ENCODE measurements around the gene MXRA8. TPM values are rescaled to one million over a fixed set of nuclear protein-coding genes. Genes with fewer than 3 reads are reported as not detected.

The MXRA8 gene
- total and polyA plus RNA-seq, 4 donors, result 40.6 to 212 (median 77.2) TPM

GRCh38 chr1:1352786-1353388, 5.5 kb downstream of the MXRA8 start:
- no peak for DNase-seq (ENCODE audit: low read depth in 4 of 6, low spot score in 6 of 6)
- peaks cover 35% of the 10 kb centered on the region for H3K36me3 ChIP-seq (ENCODE audit: control insufficient read depth, insufficient read depth, low read length)
- 56% methylated on average over 3 of the region's 5 CpGs for WGBS (ENCODE audit: insufficient coverage)
- H3K27me3 ChIP-seq (ENCODE audit: control insufficient read depth, insufficient read depth, low read length), result peaks cover 17% of the 10 kb centered on the region
- no peak overlapping the region for H3K27ac ChIP-seq (ENCODE audit: low read depth, low read length)
- no peak overlapping the region for H3K4me3 ChIP-seq (ENCODE audit: low read depth, low read length)
- H3K4me1 ChIP-seq (ENCODE audit: control insufficient read depth, insufficient read depth, low read length), result peaks cover 59% of the 10 kb centered on the region
- H3K9me3 ChIP-seq (ENCODE audit: control insufficient read depth, insufficient read depth, low read length), result no peaks in the 10 kb centered on the region

- Histone ChIP-seq H3K9me3 (ENCODE audit: control insufficient read depth, insufficient read depth, low read length) (no peaks in the 10 kb centered on the region), H3K36me3 (ENCODE audit: control insufficient read depth, insufficient read depth, low read length) (peaks cover 45% of the 10 kb centered on the region), H3K27ac (ENCODE audit: low read depth, low read length) (peak overlapping the region; percentile 40), H3K4me3 (ENCODE audit: low read depth, low read length) (no peak overlapping the region), H3K4me1 (ENCODE audit: control insufficient read depth, insufficient read depth, low read length) (peaks cover 59% of the 10 kb centered on the region), H3K27me3 (ENCODE audit: control insufficient read depth, insufficient read depth, low read length) (peaks cover 14% of the 10 kb centered on the region)
- peak in 1 of 6 donors; percentile 41 for DNase-seq (ENCODE audit: low read depth in 4 of 6, low spot score in 6 of 6)
- 38% methylated on average over 27 of the region's 29 CpGs for WGBS (ENCODE audit: insufficient coverage)
Measured at GRCh38 chr1:1351511-1352427, 6.6 kb downstream of the MXRA8 start.

GRCh38 chr1:1349256-1350012, 8.9 kb downstream of the MXRA8 start, which contains the start of gene DVL1:
Gene DVL1, minus strand, starts transcription at chr1:1349418. Its CDS starts 353 bp downstream, at chr1:1349065.
- peaks cover 11% of the 10 kb centered on the region for H3K27me3 ChIP-seq (ENCODE audit: control insufficient read depth, insufficient read depth, low read length)
- DNase-seq (ENCODE audit: low read depth in 4 of 6, low spot score in 6 of 6), result peak in 4 of 6 donors; percentile 54 to 91 (median 71)
- H3K9me3 ChIP-seq (ENCODE audit: control insufficient read depth, insufficient read depth, low read length), result no peaks in the 10 kb centered on the region
- peaks cover 64% of the 10 kb centered on the region for H3K36me3 ChIP-seq (ENCODE audit: control insufficient read depth, insufficient read depth, low read length)
- H3K4me3 ChIP-seq (ENCODE audit: low read depth, low read length), result peak within 1 kb of the TSS; percentile 56
- under 1% methylated on average over 107 of the region's 122 CpGs for WGBS (ENCODE audit: insufficient coverage)
- peaks cover 66% of the 10 kb centered on the region for H3K4me1 ChIP-seq (ENCODE audit: control insufficient read depth, insufficient read depth, low read length)
- no peak within 1 kb of the TSS for H3K27ac ChIP-seq (ENCODE audit: low read depth, low read length)

- no peaks in the 10 kb centered on the region for H3K9me3 ChIP-seq (ENCODE audit: control insufficient read depth, insufficient read depth, low read length)
- H3K27ac ChIP-seq (ENCODE audit: low read depth, low read length), result no peak overlapping the region
- peaks cover 64% of the 10 kb centered on the region for H3K36me3 ChIP-seq (ENCODE audit: control insufficient read depth, insufficient read depth, low read length)
- WGBS (ENCODE audit: insufficient coverage), result under 1% methylated on average over 109 of the region's 109 CpGs
- H3K27me3 ChIP-seq (ENCODE audit: control insufficient read depth, insufficient read depth, low read length), result peaks cover 6% of the 10 kb centered on the region
- peak overlapping the region; percentile 56 for H3K4me3 ChIP-seq (ENCODE audit: low read depth, low read length)
- H3K4me1 ChIP-seq (ENCODE audit: control insufficient read depth, insufficient read depth, low read length), result peaks cover 59% of the 10 kb centered on the region
- peak in 2 of 6 donors; percentile 49 to 55 for DNase-seq (ENCODE audit: low read depth in 4 of 6, low spot score in 6 of 6)
Measured at GRCh38 chr1:1348420-1349255, 9.7 kb downstream of the MXRA8 start.

- no peak for DNase-seq (ENCODE audit: low read depth in 4 of 6, low spot score in 6 of 6)
- H3K36me3 ChIP-seq (ENCODE audit: control insufficient read depth, insufficient read depth, low read length), result peaks cover 64% of the 10 kb centered on the region
- no peaks in the 10 kb centered on the region for H3K9me3 ChIP-seq (ENCODE audit: control insufficient read depth, insufficient read depth, low read length)
- H3K27ac ChIP-seq (ENCODE audit: low read depth, low read length), result no peak overlapping the region
- 25% methylated on average over 22 of the region's 26 CpGs for WGBS (ENCODE audit: insufficient coverage)
- no peaks in the 10 kb centered on the region for H3K27me3 ChIP-seq (ENCODE audit: control insufficient read depth, insufficient read depth, low read length)
- peaks cover 51% of the 10 kb centered on the region for H3K4me1 ChIP-seq (ENCODE audit: control insufficient read depth, insufficient read depth, low read length)
- H3K4me3 ChIP-seq (ENCODE audit: low read depth, low read length), result peak overlapping the region; percentile 56
Measured at GRCh38 chr1:1347663-1348419, 10.5 kb downstream of the MXRA8 start.

- Histone ChIP-seq H3K4me3 (ENCODE audit: low read depth, low read length) (peak overlapping the region; percentile 56), H3K9me3 (ENCODE audit: control insufficient read depth, insufficient read depth, low read length) (no peaks in the 10 kb centered on the region), H3K4me1 (ENCODE audit: control insufficient read depth, insufficient read depth, low read length) (peaks cover 44% of the 10 kb centered on the region), H3K36me3 (ENCODE audit: control insufficient read depth, insufficient read depth, low read length) (peaks cover 64% of the 10 kb centered on the region), H3K27me3 (ENCODE audit: control insufficient read depth, insufficient read depth, low read length) (no peaks in the 10 kb centered on the region), H3K27ac (ENCODE audit: low read depth, low read length) (no peak overlapping the region)
- DNase-seq (ENCODE audit: low read depth in 4 of 6, low spot score in 6 of 6), result no peak
- 85% methylated on average over 9 of the region's 10 CpGs for WGBS (ENCODE audit: insufficient coverage)
Measured at GRCh38 chr1:1347026-1347595, 11.2 kb downstream of the MXRA8 start.

GRCh38 chr1:1346501-1346890, 11.9 kb downstream of the MXRA8 start:
- DNase-seq (ENCODE audit: low read depth in 4 of 6, low spot score in 6 of 6), result no peak
- Histone ChIP-seq H3K4me3 (ENCODE audit: low read depth, low read length) (no peak overlapping the region), H3K36me3 (ENCODE audit: control insufficient read depth, insufficient read depth, low read length) (peaks cover 64% of the 10 kb centered on the region), H3K9me3 (ENCODE audit: control insufficient read depth, insufficient read depth, low read length) (no peaks in the 10 kb centered on the region), H3K27ac (ENCODE audit: low read depth, low read length) (no peak overlapping the region), H3K4me1 (ENCODE audit: control insufficient read depth, insufficient read depth, low read length) (peaks cover 38% of the 10 kb centered on the region), H3K27me3 (ENCODE audit: control insufficient read depth, insufficient read depth, low read length) (no peaks in the 10 kb centered on the region)
- WGBS (ENCODE audit: insufficient coverage), result 90% methylated on average over 10 of the region's 10 CpGs

- 63% methylated on average over 11 of the region's 12 CpGs for WGBS (ENCODE audit: insufficient coverage)
Measured at GRCh38 chr1:1345860-1346500, 12.4 kb downstream of the MXRA8 start.

More at GRCh38 chr1:1345860-1346500, 12.4 kb downstream of the MXRA8 start:
- H3K27me3 ChIP-seq (ENCODE audit: control insufficient read depth, insufficient read depth, low read length), result no peaks in the 10 kb centered on the region
- H3K9me3 ChIP-seq (ENCODE audit: control insufficient read depth, insufficient read depth, low read length), result no peaks in the 10 kb centered on the region
- H3K4me1 ChIP-seq (ENCODE audit: control insufficient read depth, insufficient read depth, low read length), result peaks cover 34% of the 10 kb centered on the region
- no peak overlapping the region for H3K4me3 ChIP-seq (ENCODE audit: low read depth, low read length)
- no peak overlapping the region for H3K27ac ChIP-seq (ENCODE audit: low read depth, low read length)
- H3K36me3 ChIP-seq (ENCODE audit: control insufficient read depth, insufficient read depth, low read length), result peaks cover 69% of the 10 kb centered on the region
- DNase-seq (ENCODE audit: low read depth in 4 of 6, low spot score in 6 of 6), result no peak

Data from spinal cord (tissue), 10 donors.